GM04503 (cell line): ENCODE measurements around the gene TMEM45A.
"Not testable (repeated sequence)": the region's sequence is repeated elsewhere in the genome, so short reads cannot be mapped to it uniquely, and the experiment has no call there.

Source experiments
- DNase-seq: peaks from one replicate; pipeline ENCODE4 v3.0.0-alpha.2; 2012; ENCODE audit warnings: low read depth

Gene TMEM45A

GRCh38 chr3:100577382-100578008 is 85.1 kb downstream of the TMEM45A start:
- no peak for DNase-seq

- no peak for DNase-seq
Measured at GRCh38 chr3:100578646-100579045, 86.2 kb downstream of the TMEM45A start.

- no peak for DNase-seq
Measured at GRCh38 chr3:100580147-100580546, 87.7 kb downstream of the TMEM45A start.

GRCh38 chr3:100581650-100582049 is 89.2 kb downstream of the TMEM45A start:
- DNase-seq, result no peak

GRCh38 chr3:100582157-100582556 is 89.7 kb downstream of the TMEM45A start:
- not testable (repeated sequence) for DNase-seq

GRCh38 chr3:100584101-100584660 is 91.8 kb downstream of the TMEM45A start:
- DNase-seq, result no peak

GRCh38 chr3:100586832-100587231 is 94.4 kb downstream of the TMEM45A start:
- DNase-seq, result no peak

- no peak for DNase-seq
Measured at GRCh38 chr3:100588251-100588650, 95.8 kb downstream of the TMEM45A start.

- no peak for DNase-seq
Measured at GRCh38 chr3:100590114-100590839, 97.9 kb downstream of the TMEM45A start.

- no peak for DNase-seq
Measured at GRCh38 chr3:100590840-100591147, 98.4 kb downstream of the TMEM45A start.

- DNase-seq, result no peak
Measured at GRCh38 chr3:100591411-100591810, 99.0 kb downstream of the TMEM45A start.

GRCh38 chr3:100600181-100601042 is 108.0 kb downstream of the TMEM45A start:
- no peak for DNase-seq

GRCh38 chr3:100602506-100603444 is 110.4 kb downstream of the TMEM45A start:
- no peak for DNase-seq

GRCh38 chr3:100603469-100603868 is 111.0 kb downstream of the TMEM45A start:
- DNase-seq, result no peak

GRCh38 chr3:100605358-100605757 is 112.9 kb downstream of the TMEM45A start:
- no peak for DNase-seq

GRCh38 chr3:100606894-100607512 is 114.6 kb downstream of the TMEM45A start:
- DNase-seq, result no peak

GRCh38 chr3:100609305-100609704 is 116.9 kb downstream of the TMEM45A start, which contains the start of gene ADGRG7:
ADGRG7 (plus strand) TSS chr3:100609601; CDS start chr3:100609857, 256 bp downstream.
- DNase-seq, result no peak

GRCh38 chr3:100609963-100610362 is 117.5 kb downstream of the TMEM45A start:
- no peak for DNase-seq

- DNase-seq, result no peak
Measured at GRCh38 chr3:100611221-100611620, 118.8 kb downstream of the TMEM45A start.

- no peak for DNase-seq
Measured at GRCh38 chr3:100613721-100614390, 121.4 kb downstream of the TMEM45A start.
